NB4 (cell line): ENCODE measurements around the gene MYCBPAP.
A peak's percentile ranks its signal among the peaks of the same experiment; 100 is the strongest.

Experiments
- POLR2A ChIP-seq: IDR thresholded peaks from 2 replicates; pipeline ENCODE4 v1.6.1; 2011; ENCODE audit warnings: mild to moderate bottlenecking; ENCODE audit not compliant: insufficient read length; ENCODE audit errors: extremely low read depth
- TF ChIP-seq, protein P1 (sequence below): IDR thresholded peaks from one replicate; pipeline ENCODE4 v1.5.1; 2012; ENCODE audit warnings: low read depth, low read length
- TF ChIP-seq, protein P2 (sequence below): IDR thresholded peaks from 2 replicates; pipeline ENCODE4 v1.6.1; 2011; ENCODE audit warnings: low read depth, low read length

DNA sequence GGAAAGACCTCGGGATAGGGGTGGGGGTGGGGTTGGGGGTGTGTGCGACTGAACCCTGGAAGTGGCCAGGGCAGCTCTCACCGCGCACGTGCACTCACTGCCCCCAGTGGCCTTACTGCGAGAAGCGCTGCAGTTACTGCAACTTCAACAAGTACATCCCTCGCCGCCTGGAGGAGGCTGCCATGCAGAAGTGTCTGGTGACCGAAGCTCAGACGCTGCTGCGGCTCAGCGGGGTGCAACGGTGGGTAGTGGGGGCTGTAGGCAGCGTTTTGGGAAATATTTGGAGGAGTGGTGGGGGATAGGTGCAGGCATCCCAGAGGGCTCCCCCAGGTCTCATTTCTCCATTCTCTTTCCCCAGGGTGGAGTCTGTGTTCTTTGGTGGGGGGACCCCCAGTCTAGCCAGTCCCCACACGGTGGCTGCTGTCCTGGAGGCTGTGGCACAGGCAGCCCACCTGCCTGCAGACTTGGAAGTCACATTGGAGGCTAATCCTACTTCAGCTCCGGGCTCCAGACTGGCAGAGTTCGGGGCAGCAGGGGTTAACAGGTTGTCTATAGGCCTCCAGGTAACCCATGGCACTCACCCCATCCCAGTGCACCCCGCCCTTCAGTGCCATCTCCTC lies 28.6 kb upstream of the MYCBPAP start:
- TF ChIP-seq, protein P1, sequence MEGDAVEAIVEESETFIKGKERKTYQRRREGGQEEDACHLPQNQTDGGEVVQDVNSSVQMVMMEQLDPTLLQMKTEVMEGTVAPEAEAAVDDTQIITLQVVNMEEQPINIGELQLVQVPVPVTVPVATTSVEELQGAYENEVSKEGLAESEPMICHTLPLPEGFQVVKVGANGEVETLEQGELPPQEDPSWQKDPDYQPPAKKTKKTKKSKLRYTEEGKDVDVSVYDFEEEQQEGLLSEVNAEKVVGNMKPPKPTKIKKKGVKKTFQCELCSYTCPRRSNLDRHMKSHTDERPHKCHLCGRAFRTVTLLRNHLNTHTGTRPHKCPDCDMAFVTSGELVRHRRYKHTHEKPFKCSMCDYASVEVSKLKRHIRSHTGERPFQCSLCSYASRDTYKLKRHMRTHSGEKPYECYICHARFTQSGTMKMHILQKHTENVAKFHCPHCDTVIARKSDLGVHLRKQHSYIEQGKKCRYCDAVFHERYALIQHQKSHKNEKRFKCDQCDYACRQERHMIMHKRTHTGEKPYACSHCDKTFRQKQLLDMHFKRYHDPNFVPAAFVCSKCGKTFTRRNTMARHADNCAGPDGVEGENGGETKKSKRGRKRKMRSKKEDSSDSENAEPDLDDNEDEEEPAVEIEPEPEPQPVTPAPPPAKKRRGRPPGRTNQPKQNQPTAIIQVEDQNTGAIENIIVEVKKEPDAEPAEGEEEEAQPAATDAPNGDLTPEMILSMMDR: peak; percentile 57
- TF ChIP-seq, protein P2, sequence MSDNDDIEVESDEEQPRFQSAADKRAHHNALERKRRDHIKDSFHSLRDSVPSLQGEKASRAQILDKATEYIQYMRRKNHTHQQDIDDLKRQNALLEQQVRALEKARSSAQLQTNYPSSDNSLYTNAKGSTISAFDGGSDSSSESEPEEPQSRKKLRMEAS: peak; percentile 95
- no peak for TF ChIP-seq POLR2A
